K562 (cell line): ENCODE results near the gene GINS2. TPM values are rescaled to one million over a fixed set of nuclear protein-coding genes. Genes with fewer than 3 reads are reported as not detected.

Experiments used
- ATAC-seq: fragments of 200-7000 bp; cut with Tn5 transposase; 3 replicates; pipeline ENCODE4 v1.9.1; 2020; ENCODE audit warnings: moderate library complexity
- BruUV-seq: library from RNA; stranded (reverse); fragments of 400-500 nt; replicated peaks from 2 replicates; lab custom pipeline; 2021; lab: Mats Ljungman, UMichigan
- CTCF ChIA-PET: fragments of 300-600 bp; formaldehyde crosslinking; extraction: SDS; loops from one replicate; lab custom pipeline; 2021; ENCODE audit warnings: low intra/inter-chr PET ratio; lab: Yijun Ruan, JAX
- POLR2A ChIA-PET: fragments of 300-600, 350-650 bp; sonication (Branson Sonifier 250); formaldehyde crosslinking; extraction: SDS; loops from one replicate; lab custom pipeline; 2021; ENCODE audit warnings: antibody characterized with exemption, inconsistent platforms; lab: Yijun Ruan, JAX
- DNase-seq, 4 experiments: peaks; one replicate each; pipeline versions ENCODE4 v3.0.0 to v3.0.0-alpha.2; 2011 to 2018; ENCODE audit warnings: low spot score in 3 of 4, mixed read lengths in 3 of 4; ENCODE audit errors: extremely low read depth in 1 of 4
- FAIRE-seq: peaks from 2 replicates; lab custom pipeline; 2011; peaks lifted over from hg19 to GRCh38; lab: Jason Lieb, UNC
- H2AFZ ChIP-seq: 2 replicates; pipeline ENCODE4 v1.6.0; 2011; ENCODE audit warnings: low read depth, low read length, control low read depth, inconsistent platforms
- H3K27ac ChIP-seq: fragments of 200-600 bp; 3 replicates; pipeline ENCODE4 v1.8.0; 2011; ENCODE audit warnings: low read depth, mild to moderate bottlenecking, control low read depth, inconsistent platforms, low read length, moderate library complexity, mixed read lengths; ENCODE audit errors: extremely low read depth
- H3K27me3 ChIP-seq, 2 experiments: fragments of 300-600 bp in 1 of 2; 2 replicates in 1 of 2; 3 replicates in 1 of 2; pipeline versions ENCODE4 v1.6.0 to v1.8.0; 2011; ENCODE audit warnings: inconsistent platforms in 2 of 2, low read length in 2 of 2, mild to moderate bottlenecking in 1 of 2, mixed read lengths in 1 of 2, moderate library complexity in 1 of 2; ENCODE audit not compliant: control insufficient read depth in 2 of 2, insufficient read depth in 2 of 2
- H3K36me3 ChIP-seq: fragments of 300-600 bp; 3 replicates; pipeline ENCODE4 v1.8.0; 2011; ENCODE audit warnings: mild to moderate bottlenecking, low read length, inconsistent platforms; ENCODE audit not compliant: control insufficient read depth, insufficient read depth
- H3K4me1 ChIP-seq, 2 experiments: fragments of 200-600 bp in 1 of 2; replicated peaks in 1 of 2; 2 replicates in 1 of 2; 3 replicates in 1 of 2; pipeline versions ENCODE4 v1.5.1 to v1.8.0; 2011; ENCODE audit warnings: inconsistent platforms in 2 of 2, low read length in 2 of 2, mild to moderate bottlenecking in 1 of 2, mixed read lengths in 1 of 2, moderate library complexity in 1 of 2; ENCODE audit not compliant: control insufficient read depth in 2 of 2, insufficient read depth in 2 of 2
- H3K4me2 ChIP-seq: 2 replicates; pipeline ENCODE4 v1.6.1; 2011; ENCODE audit warnings: low read length, control low read depth, inconsistent platforms, mixed read lengths; ENCODE audit not compliant: insufficient read depth
- H3K4me3 ChIP-seq: fragments of 200-600 bp; sonication (generic), shearing (Covaris generic); 2 replicates; pipeline ENCODE4 v1.5.1; 2016; ENCODE audit warnings: control low read depth, inconsistent platforms
- H3K79me2 ChIP-seq: fragments of 200-600 bp; 3 replicates; pipeline ENCODE4 v1.8.0; 2011; ENCODE audit warnings: low read length, inconsistent platforms; ENCODE audit not compliant: control insufficient read depth, insufficient read depth
- H3K9ac ChIP-seq, 2 experiments: 2 replicates each; pipeline versions ENCODE4 v1.6.0 to v1.6.1; 2011; ENCODE audit warnings: low read depth in 2 of 2, low read length in 2 of 2, control low read depth in 1 of 2, inconsistent platforms in 1 of 2, mild to moderate bottlenecking in 1 of 2, mixed read lengths in 1 of 2; ENCODE audit not compliant: insufficient read depth in 1 of 2
- H3K9me1 ChIP-seq: one replicate; pipeline ENCODE4 v1.6.0; 2011; ENCODE audit warnings: inconsistent platforms, mild to moderate bottlenecking, low read length, moderate library complexity; ENCODE audit not compliant: control insufficient read depth, insufficient read depth
- H3K9me3 ChIP-seq: replicated peaks from 2 replicates; pipeline ENCODE4 v1.5.1; 2011; ENCODE audit warnings: low read depth, low read length, inconsistent platforms; ENCODE audit not compliant: control insufficient read depth, insufficient read depth
- H4K20me1 ChIP-seq: replicated peaks from 2 replicates; pipeline ENCODE4 v1.6.1; 2011; ENCODE audit warnings: low read length, inconsistent platforms, mixed read lengths; ENCODE audit not compliant: control insufficient read depth, insufficient read depth
- NUFIP1 ChIP-seq: fragments of 450-650 bp; IDR thresholded peaks from 2 replicates; pipeline ENCODE4 v1.6.1; 2018; ENCODE audit not compliant: partially characterized antibody
- SNRNP70 ChIP-seq: fragments of 200-400 bp; formaldehyde crosslinking; optimal IDR thresholded peaks from 2 replicates; pipeline ENCODE3; 2017; ENCODE audit warnings: low read depth, low read length
- SRSF7 ChIP-seq: fragments of 200-400 bp; formaldehyde crosslinking; optimal IDR thresholded peaks from 2 replicates; pipeline ENCODE3; 2017; ENCODE audit warnings: mild to moderate bottlenecking, low read depth, low read length
- TCFL5 ChIP-seq: fragments of 250-450 bp; sonication (Bioruptor Pico); conservative IDR thresholded peaks from 2 replicates; pipeline ENCODE4 v1.6.1; 2021; ENCODE audit warnings: mild to moderate bottlenecking, moderate library complexity, matching md5 sums
- WGBS: fragments of 100-300 bp; shearing (Covaris generic); methylation state at CpG from one replicate; pipeline ENCODE4 v1.1.6; 2016; ENCODE audit warnings: low coverage, mixed read lengths; ENCODE audit not compliant: insufficient coverage; ENCODE audit errors: missing lambda C conversion rate; 5-methylcytosine and 5-hydroxymethylcytosine counted together
- in situ Hi-C: fragments of 300-500 bp; cut with MboI; formaldehyde crosslinking; loops from 4 replicates; pipeline ENCODE4 v1.15.0; 2018; ENCODE audit warnings: inconsistent platforms, mixed read lengths
- intact Hi-C: fragments of 100-400 bp; cut with micrococcal nuclease; formaldehyde crosslinking; loops from 2 replicates; pipeline ENCODE4 v1.14.2; 2022
- polyA plus RNA-seq, 8 experiments: library from polyadenylated mRNA; depleted of rRNA in 4 of 8; stranded (reverse) in 5 of 8; unstranded in 3 of 8; fragments of >200 nt; fragmentation: Nextera tagmentation in 2 of 8; fragmentation: Illumina TruSeq in 1 of 8; extraction: Ambion mirVana in 2 of 8; extraction: Trizol in 1 of 8; gene quantifications; 2 replicates each; pipeline versions ENCODE4 v1.2.1 to v1.2.3, GENCODE V29; 2011 to 2014; ENCODE audit warnings: inconsistent platforms in 1 of 8, missing spikeins in 1 of 8
- total RNA-seq, 7 experiments: library from RNA; depleted of rRNA in 6 of 7; stranded (reverse); fragments of >200 nt in 6 of 7; fragmentation: Illumina TruSeq in 2 of 7; extraction: Trizol in 2 of 7; gene quantifications; 2 replicates each; pipeline versions ENCODE4 v1.2.1 to v1.2.3, GENCODE V29; 2011 to 2021; ENCODE audit warnings: low replicate concordance in 1 of 7
- TF ChIP-seq, protein P1 (sequence below): fragments of 250-450 bp; sonication (Bioruptor Pico); IDR thresholded peaks from 2 replicates; pipeline ENCODE4 v1.5.0; 2021
- TF ChIP-seq, protein P2 (sequence below): fragments of 450-650 bp; conservative IDR thresholded peaks from 2 replicates; pipeline ENCODE4 v1.6.1; 2016; ENCODE audit warnings: missing genetic modification characterization, low read depth, mild to moderate bottlenecking, missing compliant biosample characterization, moderate library complexity
- TF ChIP-seq, protein P3 (sequence below): fragments of 450-650 bp; IDR thresholded peaks from 2 replicates; pipeline ENCODE4 v1.6.1; 2016; ENCODE audit warnings: mild to moderate bottlenecking, moderate library complexity

Gene GINS2
- total and polyA plus RNA-seq, 9 of the 15 experiments (the other 6 are each of a cell fraction or from before 2014, with no cell fraction given) = 40.4 to 76.2 (median 44.6) TPM

DNA sequence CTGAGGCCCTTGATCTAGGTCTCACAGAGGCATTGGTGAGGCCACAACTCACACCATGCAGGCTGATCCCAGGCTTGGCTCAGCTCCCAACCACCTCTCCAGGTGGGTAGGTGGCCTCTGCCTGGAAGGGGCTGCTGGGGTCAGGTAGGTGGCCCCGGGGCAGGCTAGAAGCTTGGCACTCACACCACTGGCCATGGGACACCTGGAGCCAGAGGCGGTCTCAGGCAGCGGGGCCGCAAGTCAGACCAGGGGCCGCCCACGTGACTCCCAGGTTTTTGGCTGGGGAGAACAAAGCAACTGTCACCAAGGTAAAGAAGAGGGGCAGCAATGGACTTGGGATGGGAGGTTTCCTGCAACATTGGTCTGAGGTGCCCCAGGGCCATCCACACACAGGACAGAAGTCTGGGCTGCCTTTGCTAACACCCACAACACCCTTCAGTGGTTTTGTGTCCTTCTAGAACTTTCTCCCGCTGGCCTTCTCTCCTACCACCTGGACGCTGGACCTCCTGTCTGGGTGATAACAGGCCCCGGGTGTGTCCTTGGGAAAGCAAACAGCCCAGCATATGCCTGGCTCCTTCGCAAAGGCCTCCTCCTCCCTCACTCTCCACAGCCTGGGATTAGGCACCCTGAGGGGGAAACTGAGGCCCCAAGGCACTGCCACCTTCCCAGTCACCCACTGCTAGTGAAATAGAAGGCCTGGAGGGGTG lies 45.7 kb upstream of the GINS2 start:
- H3K27ac ChIP-seq = no peak overlapping the region
- FAIRE-seq (no peak), ATAC-seq (no peak), DNase-seq (no peak)
- peaks cover 2 to 19% of the 10 kb centered on the region in 2 experiments; a peak in 4 of 5 replicates for H3K4me1 ChIP-seq
- no TSS peak for BruUV-seq
- no peak overlapping the region for H3K4me2 ChIP-seq
- CTCF ChIA-PET = no interaction called here
- 32% methylated on average over 9 of the region's 10 CpGs for WGBS
- no peaks in the 10 kb centered on the region for H3K36me3 ChIP-seq
- H3K9ac ChIP-seq = peak overlapping the region in 1 of 2 experiments; percentile 32; a peak in 1 of 4 replicates
- H4K20me1 ChIP-seq = peaks cover 4% of the 10 kb centered on the region; the same call in 1 of the 2 replicates
- H2AFZ ChIP-seq = no peak overlapping the region
- intact Hi-C loops (no loop called here), in situ Hi-C loops (no loop called here)
- POLR2A ChIA-PET = interaction anchor here (0.6 to 0.9 kb wide), 4 partner anchors 7 to 922 kb away, joined by 3 to 4 read pairs (median 4); no protein-coding TSS in a partner anchor
- H3K79me2 ChIP-seq = no peaks in the 10 kb centered on the region
- H3K9me1 ChIP-seq = peaks cover 2% of the 10 kb centered on the region
- peaks cover 16 to 48% of the 10 kb centered on the region in 2 experiments; a peak in 4 of 5 replicates for H3K27me3 ChIP-seq
- no peak overlapping the region for H3K4me3 ChIP-seq
- H3K9me3 ChIP-seq = no peaks in the 10 kb centered on the region
- TF ChIP-seq, protein P1, sequence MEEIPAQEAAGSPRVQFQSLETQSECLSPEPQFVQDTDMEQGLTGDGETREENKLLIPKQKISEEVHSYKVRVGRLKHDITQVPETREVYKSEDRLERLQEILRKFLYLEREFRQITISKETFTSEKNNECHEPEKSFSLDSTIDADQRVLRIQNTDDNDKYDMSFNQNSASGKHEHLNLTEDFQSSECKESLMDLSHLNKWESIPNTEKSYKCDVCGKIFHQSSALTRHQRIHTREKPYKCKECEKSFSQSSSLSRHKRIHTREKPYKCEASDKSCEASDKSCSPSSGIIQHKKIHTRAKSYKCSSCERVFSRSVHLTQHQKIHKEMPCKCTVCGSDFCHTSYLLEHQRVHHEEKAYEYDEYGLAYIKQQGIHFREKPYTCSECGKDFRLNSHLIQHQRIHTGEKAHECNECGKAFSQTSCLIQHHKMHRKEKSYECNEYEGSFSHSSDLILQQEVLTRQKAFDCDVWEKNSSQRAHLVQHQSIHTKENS (CRISPR knock-in tag) = no peak
- TF ChIP-seq SNRNP70 (no peak), NUFIP1 (no peak), TCFL5 (CRISPR knock-in tag) (no peak), SRSF7 (no peak)
- TF ChIP-seq, protein P2, sequence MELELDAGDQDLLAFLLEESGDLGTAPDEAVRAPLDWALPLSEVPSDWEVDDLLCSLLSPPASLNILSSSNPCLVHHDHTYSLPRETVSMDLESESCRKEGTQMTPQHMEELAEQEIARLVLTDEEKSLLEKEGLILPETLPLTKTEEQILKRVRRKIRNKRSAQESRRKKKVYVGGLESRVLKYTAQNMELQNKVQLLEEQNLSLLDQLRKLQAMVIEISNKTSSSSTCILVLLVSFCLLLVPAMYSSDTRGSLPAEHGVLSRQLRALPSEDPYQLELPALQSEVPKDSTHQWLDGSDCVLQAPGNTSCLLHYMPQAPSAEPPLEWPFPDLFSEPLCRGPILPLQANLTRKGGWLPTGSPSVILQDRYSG = no peak
- TF ChIP-seq, protein P3, sequence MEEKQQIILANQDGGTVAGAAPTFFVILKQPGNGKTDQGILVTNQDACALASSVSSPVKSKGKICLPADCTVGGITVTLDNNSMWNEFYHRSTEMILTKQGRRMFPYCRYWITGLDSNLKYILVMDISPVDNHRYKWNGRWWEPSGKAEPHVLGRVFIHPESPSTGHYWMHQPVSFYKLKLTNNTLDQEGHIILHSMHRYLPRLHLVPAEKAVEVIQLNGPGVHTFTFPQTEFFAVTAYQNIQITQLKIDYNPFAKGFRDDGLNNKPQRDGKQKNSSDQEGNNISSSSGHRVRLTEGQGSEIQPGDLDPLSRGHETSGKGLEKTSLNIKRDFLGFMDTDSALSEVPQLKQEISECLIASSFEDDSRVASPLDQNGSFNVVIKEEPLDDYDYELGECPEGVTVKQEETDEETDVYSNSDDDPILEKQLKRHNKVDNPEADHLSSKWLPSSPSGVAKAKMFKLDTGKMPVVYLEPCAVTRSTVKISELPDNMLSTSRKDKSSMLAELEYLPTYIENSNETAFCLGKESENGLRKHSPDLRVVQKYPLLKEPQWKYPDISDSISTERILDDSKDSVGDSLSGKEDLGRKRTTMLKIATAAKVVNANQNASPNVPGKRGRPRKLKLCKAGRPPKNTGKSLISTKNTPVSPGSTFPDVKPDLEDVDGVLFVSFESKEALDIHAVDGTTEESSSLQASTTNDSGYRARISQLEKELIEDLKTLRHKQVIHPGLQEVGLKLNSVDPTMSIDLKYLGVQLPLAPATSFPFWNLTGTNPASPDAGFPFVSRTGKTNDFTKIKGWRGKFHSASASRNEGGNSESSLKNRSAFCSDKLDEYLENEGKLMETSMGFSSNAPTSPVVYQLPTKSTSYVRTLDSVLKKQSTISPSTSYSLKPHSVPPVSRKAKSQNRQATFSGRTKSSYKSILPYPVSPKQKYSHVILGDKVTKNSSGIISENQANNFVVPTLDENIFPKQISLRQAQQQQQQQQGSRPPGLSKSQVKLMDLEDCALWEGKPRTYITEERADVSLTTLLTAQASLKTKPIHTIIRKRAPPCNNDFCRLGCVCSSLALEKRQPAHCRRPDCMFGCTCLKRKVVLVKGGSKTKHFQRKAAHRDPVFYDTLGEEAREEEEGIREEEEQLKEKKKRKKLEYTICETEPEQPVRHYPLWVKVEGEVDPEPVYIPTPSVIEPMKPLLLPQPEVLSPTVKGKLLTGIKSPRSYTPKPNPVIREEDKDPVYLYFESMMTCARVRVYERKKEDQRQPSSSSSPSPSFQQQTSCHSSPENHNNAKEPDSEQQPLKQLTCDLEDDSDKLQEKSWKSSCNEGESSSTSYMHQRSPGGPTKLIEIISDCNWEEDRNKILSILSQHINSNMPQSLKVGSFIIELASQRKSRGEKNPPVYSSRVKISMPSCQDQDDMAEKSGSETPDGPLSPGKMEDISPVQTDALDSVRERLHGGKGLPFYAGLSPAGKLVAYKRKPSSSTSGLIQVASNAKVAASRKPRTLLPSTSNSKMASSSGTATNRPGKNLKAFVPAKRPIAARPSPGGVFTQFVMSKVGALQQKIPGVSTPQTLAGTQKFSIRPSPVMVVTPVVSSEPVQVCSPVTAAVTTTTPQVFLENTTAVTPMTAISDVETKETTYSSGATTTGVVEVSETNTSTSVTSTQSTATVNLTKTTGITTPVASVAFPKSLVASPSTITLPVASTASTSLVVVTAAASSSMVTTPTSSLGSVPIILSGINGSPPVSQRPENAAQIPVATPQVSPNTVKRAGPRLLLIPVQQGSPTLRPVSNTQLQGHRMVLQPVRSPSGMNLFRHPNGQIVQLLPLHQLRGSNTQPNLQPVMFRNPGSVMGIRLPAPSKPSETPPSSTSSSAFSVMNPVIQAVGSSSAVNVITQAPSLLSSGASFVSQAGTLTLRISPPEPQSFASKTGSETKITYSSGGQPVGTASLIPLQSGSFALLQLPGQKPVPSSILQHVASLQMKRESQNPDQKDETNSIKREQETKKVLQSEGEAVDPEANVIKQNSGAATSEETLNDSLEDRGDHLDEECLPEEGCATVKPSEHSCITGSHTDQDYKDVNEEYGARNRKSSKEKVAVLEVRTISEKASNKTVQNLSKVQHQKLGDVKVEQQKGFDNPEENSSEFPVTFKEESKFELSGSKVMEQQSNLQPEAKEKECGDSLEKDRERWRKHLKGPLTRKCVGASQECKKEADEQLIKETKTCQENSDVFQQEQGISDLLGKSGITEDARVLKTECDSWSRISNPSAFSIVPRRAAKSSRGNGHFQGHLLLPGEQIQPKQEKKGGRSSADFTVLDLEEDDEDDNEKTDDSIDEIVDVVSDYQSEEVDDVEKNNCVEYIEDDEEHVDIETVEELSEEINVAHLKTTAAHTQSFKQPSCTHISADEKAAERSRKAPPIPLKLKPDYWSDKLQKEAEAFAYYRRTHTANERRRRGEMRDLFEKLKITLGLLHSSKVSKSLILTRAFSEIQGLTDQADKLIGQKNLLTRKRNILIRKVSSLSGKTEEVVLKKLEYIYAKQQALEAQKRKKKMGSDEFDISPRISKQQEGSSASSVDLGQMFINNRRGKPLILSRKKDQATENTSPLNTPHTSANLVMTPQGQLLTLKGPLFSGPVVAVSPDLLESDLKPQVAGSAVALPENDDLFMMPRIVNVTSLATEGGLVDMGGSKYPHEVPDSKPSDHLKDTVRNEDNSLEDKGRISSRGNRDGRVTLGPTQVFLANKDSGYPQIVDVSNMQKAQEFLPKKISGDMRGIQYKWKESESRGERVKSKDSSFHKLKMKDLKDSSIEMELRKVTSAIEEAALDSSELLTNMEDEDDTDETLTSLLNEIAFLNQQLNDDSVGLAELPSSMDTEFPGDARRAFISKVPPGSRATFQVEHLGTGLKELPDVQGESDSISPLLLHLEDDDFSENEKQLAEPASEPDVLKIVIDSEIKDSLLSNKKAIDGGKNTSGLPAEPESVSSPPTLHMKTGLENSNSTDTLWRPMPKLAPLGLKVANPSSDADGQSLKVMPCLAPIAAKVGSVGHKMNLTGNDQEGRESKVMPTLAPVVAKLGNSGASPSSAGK = no peak
